AG04449 (cell line): ENCODE data around the gene DUSP9.

ENCODE experiments used
- CTCF ChIA-PET: fragments of 350-600 bp; formaldehyde crosslinking; extraction: SDS; loops from one replicate; lab custom pipeline; 2021; ENCODE audit warnings: antibody characterized with exemption; lab: Yijun Ruan, JAX
- POLR2A ChIA-PET: fragments of 400-600, 350-600 bp; formaldehyde crosslinking; extraction: SDS; loops from one replicate; lab custom pipeline; 2020; ENCODE audit warnings: antibody characterized with exemption, inconsistent platforms; lab: Yijun Ruan, JAX
- DNase-seq: peaks from one replicate; pipeline ENCODE4 v3.0.0-alpha.2; 2010; ENCODE audit warnings: low read depth, low spot score
- H3K4me3 ChIP-seq: 2 replicates; pipeline ENCODE4 v1.5.1; 2011; ENCODE audit warnings: low read depth, mild to moderate bottlenecking, control low read depth, low read length
- CTCF ChIP-seq: IDR thresholded peaks from one replicate; pipeline ENCODE4 v1.5.1; 2011; ENCODE audit warnings: mild to moderate bottlenecking, moderate library complexity, low read length, control low read depth, inconsistent platforms; ENCODE audit not compliant: insufficient read depth; ENCODE audit errors: missing control alignments

The DUSP9 gene

GRCh38 chrX:153684467-153685155, 37.6 kb downstream of the DUSP9 start:
- DNase-seq = no peak
- ChIA-PET CTCF (interaction anchor here (1.1 to 2.5 kb wide), 3 partner anchors 16 to 23 kb away, joined by 3 to 19 read pairs (median 3); no protein-coding TSS in a partner anchor), POLR2A (no interaction called here)
- TF ChIP-seq CTCF = no peak
- no peak overlapping the region for H3K4me3 ChIP-seq

GRCh38 chrX:153685156-153685536, 38.1 kb downstream of the DUSP9 start:
- H3K4me3 ChIP-seq = no peak overlapping the region
- no peak for TF ChIP-seq CTCF
- ChIA-PET POLR2A (no interaction called here), CTCF (interaction anchor here (2.5 kb wide), 1 partner anchor 17 kb away, joined by 19 read pairs; no protein-coding TSS in a partner anchor)
- no peak for DNase-seq

DNA sequence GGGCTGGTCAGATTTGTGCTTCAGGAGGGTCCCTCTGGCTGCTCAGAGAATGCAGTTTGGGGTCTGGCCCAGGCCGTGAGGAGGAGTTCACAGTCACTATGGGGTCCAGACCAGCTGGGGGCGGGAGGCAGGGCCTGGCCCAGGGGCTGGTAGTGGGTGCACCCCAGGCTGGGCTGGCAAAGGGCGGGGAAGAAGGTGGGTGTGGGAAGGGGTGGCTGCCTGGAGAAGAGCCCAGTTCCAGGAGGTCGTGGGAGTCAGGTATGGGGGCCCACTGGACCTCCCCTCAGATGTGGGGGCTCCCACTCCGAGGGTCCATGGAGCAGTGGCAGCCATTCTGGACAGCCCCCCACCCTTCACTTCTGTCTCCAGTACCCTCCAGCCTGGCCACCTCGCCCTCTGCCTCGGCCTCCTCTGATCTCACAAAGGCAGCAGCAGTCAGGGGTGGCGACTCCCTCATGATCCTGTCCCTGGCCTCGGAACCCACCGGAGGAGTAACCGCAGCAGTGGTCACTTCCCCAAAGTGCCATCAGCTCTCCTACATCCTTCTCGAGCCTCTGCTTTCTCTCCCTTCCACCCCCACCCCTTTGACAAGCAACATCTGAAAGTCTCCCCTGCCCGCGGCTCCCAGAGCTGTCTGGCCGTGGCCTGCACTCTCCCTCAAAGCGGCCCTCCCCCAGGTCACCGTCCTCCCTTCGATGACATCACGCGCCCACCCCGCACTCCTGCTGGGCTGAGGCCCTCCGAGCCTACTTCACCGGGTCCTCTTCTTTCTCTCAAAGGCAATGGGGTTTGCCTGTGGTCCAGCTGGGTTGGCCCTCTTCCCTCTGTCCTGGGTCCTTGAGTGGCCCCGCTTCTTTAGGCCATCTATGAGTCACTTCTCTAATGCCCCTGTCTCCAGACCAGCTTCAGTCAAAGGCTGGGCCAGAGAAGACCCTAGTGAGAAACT, 39.0 kb downstream of the DUSP9 start:
- POLR2A ChIA-PET = no interaction called here

DNA sequence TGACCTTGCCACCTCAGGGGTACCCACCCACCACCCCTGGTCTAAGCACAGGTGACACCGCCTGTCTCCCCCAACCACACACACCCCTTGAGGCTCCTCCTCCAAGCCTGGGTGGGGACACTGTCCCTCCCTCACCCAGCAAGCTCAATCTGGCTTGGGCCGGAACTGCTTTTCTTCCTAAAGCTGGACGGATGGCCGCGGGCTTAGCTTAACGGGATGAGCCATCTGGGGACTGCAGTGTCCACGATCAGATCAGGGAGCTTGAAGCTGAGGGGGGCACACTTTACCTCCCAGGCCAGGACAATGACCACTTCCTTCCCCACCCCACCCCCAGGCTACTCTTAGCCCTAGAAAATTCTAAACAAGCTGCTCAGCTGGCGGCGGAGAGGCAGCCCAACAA, 39.7 kb downstream of the DUSP9 start:
- no peak overlapping the region for H3K4me3 ChIP-seq
- TF ChIP-seq CTCF = no peak
- POLR2A ChIA-PET = no interaction called here
- CTCF ChIA-PET = interaction anchor here (1.4 kb wide), 2 partner anchors 19 to 148 kb away, joined by 3 to 7 read pairs; no protein-coding TSS in a partner anchor
- no peak for DNase-seq

More for the DNA sequence above, 39.0 kb downstream of the DUSP9 start:
- no peak for DNase-seq
- no peak for TF ChIP-seq CTCF
- CTCF ChIA-PET = interaction anchor here (1.4 kb wide), 1 partner anchor 147 kb away, joined by 3 read pairs; no protein-coding TSS in a partner anchor
- H3K4me3 ChIP-seq = no peak overlapping the region

DNA sequence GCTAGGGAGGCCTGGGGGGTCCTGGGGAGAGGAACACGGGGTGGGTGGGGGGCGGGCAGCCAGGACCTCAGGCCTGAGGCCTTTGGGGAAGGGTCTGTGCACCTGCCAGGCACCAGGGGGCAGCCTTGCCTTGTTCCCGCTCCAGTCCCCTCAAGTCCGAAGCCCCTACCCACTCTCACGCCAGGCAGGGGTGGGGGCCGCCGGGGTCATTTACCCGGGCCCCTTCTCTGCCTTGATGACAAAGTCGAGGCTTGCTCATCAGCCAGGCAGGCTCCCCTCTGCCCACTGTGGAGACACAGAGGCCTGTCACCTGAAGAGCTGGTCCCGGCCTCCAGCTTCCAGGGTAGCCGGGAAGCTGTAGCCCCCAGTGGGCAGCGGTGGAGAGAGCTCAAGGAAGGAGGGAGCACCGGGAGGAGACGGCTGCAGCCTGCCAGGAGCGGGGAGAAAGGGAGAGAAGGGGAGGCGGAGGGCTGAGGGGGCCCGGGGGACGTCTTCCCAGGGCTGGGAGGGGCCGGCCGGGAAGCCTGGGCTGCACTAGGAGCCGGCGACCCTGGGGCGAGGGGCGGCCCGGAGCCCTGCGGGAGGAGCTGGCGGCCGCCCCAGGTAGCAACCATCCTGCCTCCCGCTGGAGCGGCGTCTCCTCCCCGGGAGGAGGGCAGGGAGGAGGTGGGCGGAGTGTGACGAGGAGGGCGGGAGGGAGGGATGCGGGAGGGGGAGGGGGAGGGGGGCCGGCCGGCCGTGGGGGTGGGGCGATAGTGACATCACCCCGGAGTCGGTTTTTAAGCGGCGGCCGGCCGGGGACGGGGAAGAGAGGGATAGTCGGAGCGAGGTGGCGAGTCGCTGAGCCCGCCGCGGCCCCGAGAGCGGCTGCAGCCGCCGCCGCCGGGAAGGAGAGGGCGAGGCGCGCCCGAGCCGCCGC, 40.4 kb downstream of the DUSP9 start, which contains the start of gene SLC6A8:
Gene SLC6A8, plus strand, starts transcription at position 806 of the 919 bp plus-strand sequence. CDS start 649 bp downstream, outside the sequence.
- peak within 1 kb of the TSS; percentile 58 for H3K4me3 ChIP-seq
- TF ChIP-seq CTCF = no peak
- no peak for DNase-seq
- CTCF ChIA-PET = interaction anchor here (1.0 to 1.4 kb wide), 3 partner anchors 8 to 149 kb away, joined by 3 to 7 read pairs (median 3); no protein-coding TSS in a partner anchor
- POLR2A ChIA-PET = no interaction called here
